GM23338 (cell line): Measurements from ENCODE around the gene RBM17. TPM values are rescaled to one million over a fixed set of nuclear protein-coding genes. Genes with fewer than 3 reads are reported as not detected.

Source experiments
- ATAC-seq: fragments of 200-7000 bp; cut with Tn5 transposase; 3 replicates; pipeline ENCODE4 v1.9.1; 2020
- DNase-seq: peaks from one replicate; pipeline ENCODE4 v3.0.0-alpha.2; 2015; ENCODE audit warnings: low spot score
- H2AFZ ChIP-seq: fragments of 200-600 bp; sonication (generic); 2 replicates; pipeline ENCODE4 v1.8.0; 2016; ENCODE audit warnings: antibody characterized with exemption, mild to moderate bottlenecking, moderate library complexity
- H3F3A ChIP-seq: fragments of 200-600 bp; sonication (generic); replicated peaks from 2 replicates; pipeline ENCODE4 v1.8.0; 2017; ENCODE audit warnings: antibody characterized with exemption, mixed run types, low read depth
- H3K27ac ChIP-seq: fragments of 200-600 bp; sonication (generic); 2 replicates; pipeline ENCODE4 v1.6.1; 2016; ENCODE audit warnings: low read depth
- H3K27me3 ChIP-seq: fragments of 200-600 bp; sonication (generic); 2 replicates; pipeline ENCODE4 v1.8.0; 2016; ENCODE audit warnings: mild to moderate bottlenecking, mixed run types, moderate library complexity; ENCODE audit not compliant: insufficient read depth
- H3K36me3 ChIP-seq: fragments of 200-600 bp; sonication (generic); 2 replicates; pipeline ENCODE4 v1.8.0; 2016; ENCODE audit warnings: mild to moderate bottlenecking; ENCODE audit not compliant: insufficient read depth
- H3K4me1 ChIP-seq: fragments of 200-600 bp; sonication (generic); 2 replicates; pipeline ENCODE4 v1.8.0; 2016; ENCODE audit warnings: mild to moderate bottlenecking, moderate library complexity; ENCODE audit not compliant: insufficient read depth
- H3K4me2 ChIP-seq: fragments of 200-600 bp; sonication (generic); 2 replicates; pipeline ENCODE4 v1.7.1; 2017; ENCODE audit warnings: mixed run types
- H3K4me3 ChIP-seq: fragments of 200-600 bp; sonication (generic); 2 replicates; pipeline ENCODE4 v1.6.1; 2016; ENCODE audit warnings: mixed run types
- H3K79me2 ChIP-seq: fragments of 200-600 bp; sonication (generic); replicated peaks from 2 replicates; pipeline ENCODE4 v1.8.0; 2017; ENCODE audit warnings: mild to moderate bottlenecking; ENCODE audit not compliant: insufficient read depth
- H3K9me2 ChIP-seq: fragments of 200-600 bp; sonication (generic); 2 replicates; pipeline ENCODE4 v1.8.0; 2017; ENCODE audit not compliant: insufficient read depth
- H4K20me1 ChIP-seq: fragments of 200-600 bp; sonication (generic); replicated peaks from 2 replicates; pipeline ENCODE4 v1.8.0; 2017; ENCODE audit warnings: mild to moderate bottlenecking; ENCODE audit not compliant: insufficient read depth
- H3K27ac Mint-ChIP-seq: 2 replicates; pipeline ENCODE4 v1.8.0; 2020; ENCODE audit warnings: inconsistent platforms, mild to moderate bottlenecking, moderate library complexity, mixed read lengths
- H3K27me3 Mint-ChIP-seq: 3 replicates; pipeline ENCODE4 v1.8.0; 2022; ENCODE audit warnings: low read depth, mild to moderate bottlenecking, moderate library complexity, mixed read lengths, inconsistent platforms; ENCODE audit not compliant: insufficient read depth, poor library complexity
- H3K36me3 Mint-ChIP-seq: 3 replicates; pipeline ENCODE4 v1.8.0; 2021; ENCODE audit warnings: low read depth, mild to moderate bottlenecking, inconsistent platforms, moderate library complexity, mixed read lengths
- H3K4me1 Mint-ChIP-seq: 3 replicates; pipeline ENCODE4 v1.8.0; 2020; ENCODE audit warnings: mild to moderate bottlenecking, inconsistent platforms, mixed read lengths
- H3K4me3 Mint-ChIP-seq: 3 replicates; pipeline ENCODE4 v1.8.0; 2021; ENCODE audit warnings: moderate library complexity, mild to moderate bottlenecking, inconsistent platforms, mixed read lengths
- H3K9me3 Mint-ChIP-seq: 3 replicates; pipeline ENCODE4 v1.8.0; 2020; ENCODE audit warnings: moderate library complexity, mild to moderate bottlenecking, inconsistent platforms, mixed read lengths
- CTCF ChIP-seq, 2 experiments: fragments of 200-600 bp in 1 of 2; sonication (generic) in 1 of 2; conservative IDR thresholded peaks; 2 replicates each; pipeline versions ENCODE4 v1.5.1 to v1.6.1; 2016 to 2017; ENCODE audit warnings: antibody characterized with exemption in 2 of 2, low read depth in 2 of 2, mild to moderate bottlenecking in 2 of 2, moderate library complexity in 1 of 2
- NANOG ChIP-seq: IDR thresholded peaks from 2 replicates; pipeline ENCODE4 v1.6.1; 2016; ENCODE audit warnings: antibody characterized with exemption, borderline replicate concordance
- STAT1 ChIP-seq: IDR thresholded peaks from one replicate; pipeline ENCODE4 v1.6.1; 2016; ENCODE audit warnings: antibody characterized with exemption; ENCODE audit not compliant: unreplicated experiment
- ZNF114 ChIP-seq: fragments of 250-450 bp; sonication (Bioruptor Pico); IDR thresholded peaks from 2 replicates; pipeline ENCODE4 v1.5.0; 2020; ENCODE audit warnings: mild to moderate bottlenecking, moderate library complexity
- ZNF331 ChIP-seq: fragments of 250-450 bp; sonication (Bioruptor Pico); IDR thresholded peaks from 2 replicates; pipeline ENCODE4 v1.5.0; 2020; ENCODE audit warnings: low read depth, mild to moderate bottlenecking, moderate library complexity
- polyA plus RNA-seq: library from polyadenylated mRNA; unstranded; fragments of >200 nt; fragmentation: Nextera tagmentation; extraction: Ambion mirVana; gene quantifications from 2 replicates; pipeline ENCODE4 v1.2.1, GENCODE V29; 2016
- total RNA-seq: library from RNA; depleted of rRNA; stranded (reverse); fragments of >200 nt; shearing (Covaris generic); gene quantifications from 2 replicates; pipeline ENCODE4 v1.2.3, GENCODE V29; 2014
- TF ChIP-seq, protein P1 (sequence below): fragments of 250-450 bp; sonication (Bioruptor Pico); IDR thresholded peaks from 2 replicates; pipeline ENCODE4 v1.5.0; 2020; ENCODE audit warnings: mild to moderate bottlenecking, moderate library complexity
- TF ChIP-seq, protein P2 (sequence below): IDR thresholded peaks from one replicate; pipeline ENCODE4 v1.6.1; 2018; ENCODE audit warnings: antibody characterized with exemption; ENCODE audit not compliant: unreplicated experiment
- TF ChIP-seq, protein P3 (sequence below): IDR thresholded peaks from 2 replicates; pipeline ENCODE4 v1.6.1; 2016; ENCODE audit warnings: antibody characterized with exemption

The RBM17 gene
- total and polyA plus RNA-seq, 2 experiments from 2014 or later = 54.7 to 281 TPM

GRCh38 chr10:6054884-6055283 is 34.0 kb upstream of the RBM17 start (continued):
- TF ChIP-seq, protein P1, sequence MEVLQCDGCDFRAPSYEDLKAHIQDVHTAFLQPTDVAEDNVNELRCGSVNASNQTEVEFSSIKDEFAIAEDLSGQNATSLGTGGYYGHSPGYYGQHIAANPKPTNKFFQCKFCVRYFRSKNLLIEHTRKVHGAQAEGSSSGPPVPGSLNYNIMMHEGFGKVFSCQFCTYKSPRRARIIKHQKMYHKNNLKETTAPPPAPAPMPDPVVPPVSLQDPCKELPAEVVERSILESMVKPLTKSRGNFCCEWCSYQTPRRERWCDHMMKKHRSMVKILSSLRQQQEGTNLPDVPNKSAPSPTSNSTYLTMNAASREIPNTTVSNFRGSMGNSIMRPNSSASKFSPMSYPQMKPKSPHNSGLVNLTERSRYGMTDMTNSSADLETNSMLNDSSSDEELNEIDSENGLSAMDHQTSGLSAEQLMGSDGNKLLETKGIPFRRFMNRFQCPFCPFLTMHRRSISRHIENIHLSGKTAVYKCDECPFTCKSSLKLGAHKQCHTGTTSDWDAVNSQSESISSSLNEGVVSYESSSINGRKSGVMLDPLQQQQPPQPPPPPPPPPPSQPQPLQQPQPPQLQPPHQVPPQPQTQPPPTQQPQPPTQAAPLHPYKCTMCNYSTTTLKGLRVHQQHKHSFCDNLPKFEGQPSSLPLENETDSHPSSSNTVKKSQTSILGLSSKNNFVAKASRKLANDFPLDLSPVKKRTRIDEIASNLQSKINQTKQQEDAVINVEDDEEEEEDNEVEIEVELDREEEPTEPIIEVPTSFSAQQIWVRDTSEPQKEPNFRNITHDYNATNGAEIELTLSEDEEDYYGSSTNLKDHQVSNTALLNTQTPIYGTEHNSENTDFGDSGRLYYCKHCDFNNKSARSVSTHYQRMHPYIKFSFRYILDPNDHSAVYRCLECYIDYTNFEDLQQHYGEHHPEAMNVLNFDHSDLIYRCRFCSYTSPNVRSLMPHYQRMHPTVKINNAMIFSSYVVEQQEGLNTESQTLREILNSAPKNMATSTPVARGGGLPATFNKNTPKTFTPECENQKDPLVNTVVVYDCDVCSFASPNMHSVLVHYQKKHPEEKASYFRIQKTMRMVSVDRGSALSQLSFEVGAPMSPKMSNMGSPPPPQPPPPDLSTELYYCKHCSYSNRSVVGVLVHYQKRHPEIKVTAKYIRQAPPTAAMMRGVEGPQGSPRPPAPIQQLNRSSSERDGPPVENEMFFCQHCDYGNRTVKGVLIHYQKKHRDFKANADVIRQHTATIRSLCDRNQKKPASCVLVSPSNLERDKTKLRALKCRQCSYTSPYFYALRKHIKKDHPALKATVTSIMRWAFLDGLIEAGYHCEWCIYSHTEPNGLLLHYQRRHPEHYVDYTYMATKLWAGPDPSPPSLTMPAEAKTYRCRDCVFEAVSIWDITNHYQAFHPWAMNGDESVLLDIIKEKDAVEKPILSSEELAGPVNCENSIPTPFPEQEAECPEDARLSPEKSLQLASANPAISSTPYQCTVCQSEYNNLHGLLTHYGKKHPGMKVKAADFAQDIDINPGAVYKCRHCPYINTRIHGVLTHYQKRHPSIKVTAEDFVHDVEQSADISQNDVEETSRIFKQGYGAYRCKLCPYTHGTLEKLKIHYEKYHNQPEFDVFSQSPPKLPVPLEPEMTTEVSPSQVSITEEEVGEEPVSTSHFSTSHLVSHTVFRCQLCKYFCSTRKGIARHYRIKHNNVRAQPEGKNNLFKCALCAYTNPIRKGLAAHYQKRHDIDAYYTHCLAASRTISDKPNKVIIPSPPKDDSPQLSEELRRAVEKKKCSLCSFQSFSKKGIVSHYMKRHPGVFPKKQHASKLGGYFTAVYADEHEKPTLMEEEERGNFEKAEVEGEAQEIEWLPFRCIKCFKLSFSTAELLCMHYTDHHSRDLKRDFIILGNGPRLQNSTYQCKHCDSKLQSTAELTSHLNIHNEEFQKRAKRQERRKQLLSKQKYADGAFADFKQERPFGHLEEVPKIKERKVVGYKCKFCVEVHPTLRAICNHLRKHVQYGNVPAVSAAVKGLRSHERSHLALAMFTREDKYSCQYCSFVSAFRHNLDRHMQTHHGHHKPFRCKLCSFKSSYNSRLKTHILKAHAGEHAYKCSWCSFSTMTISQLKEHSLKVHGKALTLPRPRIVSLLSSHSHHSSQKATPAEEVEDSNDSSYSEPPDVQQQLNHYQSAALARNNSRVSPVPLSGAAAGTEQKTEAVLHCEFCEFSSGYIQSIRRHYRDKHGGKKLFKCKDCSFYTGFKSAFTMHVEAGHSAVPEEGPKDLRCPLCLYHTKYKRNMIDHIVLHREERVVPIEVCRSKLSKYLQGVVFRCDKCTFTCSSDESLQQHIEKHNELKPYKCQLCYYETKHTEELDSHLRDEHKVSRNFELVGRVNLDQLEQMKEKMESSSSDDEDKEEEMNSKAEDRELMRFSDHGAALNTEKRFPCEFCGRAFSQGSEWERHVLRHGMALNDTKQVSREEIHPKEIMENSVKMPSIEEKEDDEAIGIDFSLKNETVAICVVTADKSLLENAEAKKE (CRISPR knock-in tag) = no peak
- TF ChIP-seq NANOG = no peak
- TF ChIP-seq, protein P2, sequence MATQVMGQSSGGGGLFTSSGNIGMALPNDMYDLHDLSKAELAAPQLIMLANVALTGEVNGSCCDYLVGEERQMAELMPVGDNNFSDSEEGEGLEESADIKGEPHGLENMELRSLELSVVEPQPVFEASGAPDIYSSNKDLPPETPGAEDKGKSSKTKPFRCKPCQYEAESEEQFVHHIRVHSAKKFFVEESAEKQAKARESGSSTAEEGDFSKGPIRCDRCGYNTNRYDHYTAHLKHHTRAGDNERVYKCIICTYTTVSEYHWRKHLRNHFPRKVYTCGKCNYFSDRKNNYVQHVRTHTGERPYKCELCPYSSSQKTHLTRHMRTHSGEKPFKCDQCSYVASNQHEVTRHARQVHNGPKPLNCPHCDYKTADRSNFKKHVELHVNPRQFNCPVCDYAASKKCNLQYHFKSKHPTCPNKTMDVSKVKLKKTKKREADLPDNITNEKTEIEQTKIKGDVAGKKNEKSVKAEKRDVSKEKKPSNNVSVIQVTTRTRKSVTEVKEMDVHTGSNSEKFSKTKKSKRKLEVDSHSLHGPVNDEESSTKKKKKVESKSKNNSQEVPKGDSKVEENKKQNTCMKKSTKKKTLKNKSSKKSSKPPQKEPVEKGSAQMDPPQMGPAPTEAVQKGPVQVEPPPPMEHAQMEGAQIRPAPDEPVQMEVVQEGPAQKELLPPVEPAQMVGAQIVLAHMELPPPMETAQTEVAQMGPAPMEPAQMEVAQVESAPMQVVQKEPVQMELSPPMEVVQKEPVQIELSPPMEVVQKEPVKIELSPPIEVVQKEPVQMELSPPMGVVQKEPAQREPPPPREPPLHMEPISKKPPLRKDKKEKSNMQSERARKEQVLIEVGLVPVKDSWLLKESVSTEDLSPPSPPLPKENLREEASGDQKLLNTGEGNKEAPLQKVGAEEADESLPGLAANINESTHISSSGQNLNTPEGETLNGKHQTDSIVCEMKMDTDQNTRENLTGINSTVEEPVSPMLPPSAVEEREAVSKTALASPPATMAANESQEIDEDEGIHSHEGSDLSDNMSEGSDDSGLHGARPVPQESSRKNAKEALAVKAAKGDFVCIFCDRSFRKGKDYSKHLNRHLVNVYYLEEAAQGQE = no peak

DNA sequence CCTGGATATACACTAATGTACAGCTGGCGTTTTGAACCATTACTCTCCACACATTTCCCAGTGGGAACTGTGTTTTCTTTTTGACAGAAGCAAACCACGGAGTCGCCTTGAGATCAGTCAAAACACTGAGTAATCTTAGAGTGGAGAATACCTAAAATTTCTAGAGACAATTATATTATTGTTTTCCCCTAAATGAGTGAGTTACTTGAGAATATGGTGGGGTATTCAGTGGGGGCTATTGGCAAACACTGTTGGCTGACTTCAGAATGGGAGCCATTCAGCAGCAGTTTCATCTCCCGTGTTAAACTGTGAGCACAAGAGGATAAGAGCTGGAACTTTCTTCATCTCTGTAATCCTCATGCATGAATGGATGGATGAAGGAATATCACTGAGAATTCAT is 32.9 kb upstream of the RBM17 start:
- no peaks in the 10 kb centered on the region for H3K9me3 Mint-ChIP-seq
- Histone ChIP-seq H3K4me3 (no peak overlapping the region), H2AFZ (no peak overlapping the region), H3K4me2 (no peak overlapping the region), H4K20me1 (no peaks in the 10 kb centered on the region), H3K27ac (no peak overlapping the region), H3K36me3 (no peaks in the 10 kb centered on the region), H3K27me3 (no peaks in the 10 kb centered on the region), H3K4me1 (no peaks in the 10 kb centered on the region), H3K79me2 (no peaks in the 10 kb centered on the region), H3F3A (no peaks in the 10 kb centered on the region), H3K9me2 (0 out of 2 replicates have a peak, but pooled peaks cover 2% of the 10 kb centered on the region)
- no peak for DNase-seq
- no peak overlapping the region for H3K27ac Mint-ChIP-seq
- no peaks in the 10 kb centered on the region for H3K36me3 Mint-ChIP-seq
- no peak overlapping the region for H3K4me3 Mint-ChIP-seq
- peaks cover 3% of the 10 kb centered on the region; the same call in 1 of the 3 replicates for H3K4me1 Mint-ChIP-seq
- ATAC-seq = no peak
- peaks cover 2% of the 10 kb centered on the region for H3K27me3 Mint-ChIP-seq
- TF ChIP-seq STAT1 (no peak), CTCF (conservative IDR thresholded peaks at IDR 0.05; ENCODE audit: low read depth in 2 of 2) (no peak), ZNF114 (CRISPR knock-in tag) (no peak), ZNF331 (no peak), NANOG (no peak)
- TF ChIP-seq, protein P2 = no peak
- TF ChIP-seq, protein P3, sequence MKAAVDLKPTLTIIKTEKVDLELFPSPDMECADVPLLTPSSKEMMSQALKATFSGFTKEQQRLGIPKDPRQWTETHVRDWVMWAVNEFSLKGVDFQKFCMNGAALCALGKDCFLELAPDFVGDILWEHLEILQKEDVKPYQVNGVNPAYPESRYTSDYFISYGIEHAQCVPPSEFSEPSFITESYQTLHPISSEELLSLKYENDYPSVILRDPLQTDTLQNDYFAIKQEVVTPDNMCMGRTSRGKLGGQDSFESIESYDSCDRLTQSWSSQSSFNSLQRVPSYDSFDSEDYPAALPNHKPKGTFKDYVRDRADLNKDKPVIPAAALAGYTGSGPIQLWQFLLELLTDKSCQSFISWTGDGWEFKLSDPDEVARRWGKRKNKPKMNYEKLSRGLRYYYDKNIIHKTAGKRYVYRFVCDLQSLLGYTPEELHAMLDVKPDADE = no peak
